Ovary (tissue), 3 donors: ENCODE measurements around the gene FOLR3.

Experiments
- POLR2A ChIP-seq: fragments of 450-650 bp; IDR thresholded peaks from one replicate; pipeline ENCODE4 v1.6.1; 2017; ENCODE audit warnings: antibody characterized with exemption, mild to moderate bottlenecking, moderate library complexity
- TF ChIP-seq, protein P1 (sequence below), 3 donors: fragments of 450-650 bp in 2 of 3; fragments of 200-600 bp in 1 of 3; IDR thresholded peaks; one replicate each; pipeline versions ENCODE4 v1.5.1 to v1.8.0; 2016 to 2022; ENCODE audit warnings: antibody characterized with exemption in 3 of 3, mild to moderate bottlenecking in 1 of 3
- donor health status: DM: no; HTN: no; CAD: no.

DNA sequence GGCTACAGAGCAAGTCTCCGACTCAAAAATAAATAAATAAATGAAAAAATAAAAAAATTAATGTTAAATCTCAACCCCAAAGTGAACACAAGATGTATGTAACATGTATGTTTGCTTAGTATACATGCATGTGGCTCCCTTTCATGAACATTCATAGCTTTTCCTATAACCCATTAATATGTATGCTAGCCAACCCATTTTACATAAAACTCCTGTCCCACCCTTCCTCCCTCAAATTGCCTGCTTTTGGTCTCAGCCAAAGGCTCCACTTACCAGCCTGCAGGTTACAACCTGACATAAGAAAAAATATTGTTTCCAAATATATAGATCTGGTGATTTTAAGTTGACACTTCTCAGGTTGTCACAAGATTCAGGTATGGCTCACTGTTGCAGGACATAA is 52.7 kb downstream of the FOLR3 start:
- TF ChIP-seq, protein P1, sequence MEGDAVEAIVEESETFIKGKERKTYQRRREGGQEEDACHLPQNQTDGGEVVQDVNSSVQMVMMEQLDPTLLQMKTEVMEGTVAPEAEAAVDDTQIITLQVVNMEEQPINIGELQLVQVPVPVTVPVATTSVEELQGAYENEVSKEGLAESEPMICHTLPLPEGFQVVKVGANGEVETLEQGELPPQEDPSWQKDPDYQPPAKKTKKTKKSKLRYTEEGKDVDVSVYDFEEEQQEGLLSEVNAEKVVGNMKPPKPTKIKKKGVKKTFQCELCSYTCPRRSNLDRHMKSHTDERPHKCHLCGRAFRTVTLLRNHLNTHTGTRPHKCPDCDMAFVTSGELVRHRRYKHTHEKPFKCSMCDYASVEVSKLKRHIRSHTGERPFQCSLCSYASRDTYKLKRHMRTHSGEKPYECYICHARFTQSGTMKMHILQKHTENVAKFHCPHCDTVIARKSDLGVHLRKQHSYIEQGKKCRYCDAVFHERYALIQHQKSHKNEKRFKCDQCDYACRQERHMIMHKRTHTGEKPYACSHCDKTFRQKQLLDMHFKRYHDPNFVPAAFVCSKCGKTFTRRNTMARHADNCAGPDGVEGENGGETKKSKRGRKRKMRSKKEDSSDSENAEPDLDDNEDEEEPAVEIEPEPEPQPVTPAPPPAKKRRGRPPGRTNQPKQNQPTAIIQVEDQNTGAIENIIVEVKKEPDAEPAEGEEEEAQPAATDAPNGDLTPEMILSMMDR (IDR thresholded peaks at IDR 0.05) = no peak
- TF ChIP-seq POLR2A = no peak
